Anterior cingulate cortex (tissue), 58 donors: ENCODE data around the gene GRIK4.
A peak's percentile ranks its signal among the peaks of the same experiment; 100 is the strongest.

ENCODE experiments used
- DNase-seq, 58 donors: peaks; one replicate each; lab custom pipeline; 2025; lab: John Stamatoyannopoulos, UW

Gene GRIK4

DNA sequence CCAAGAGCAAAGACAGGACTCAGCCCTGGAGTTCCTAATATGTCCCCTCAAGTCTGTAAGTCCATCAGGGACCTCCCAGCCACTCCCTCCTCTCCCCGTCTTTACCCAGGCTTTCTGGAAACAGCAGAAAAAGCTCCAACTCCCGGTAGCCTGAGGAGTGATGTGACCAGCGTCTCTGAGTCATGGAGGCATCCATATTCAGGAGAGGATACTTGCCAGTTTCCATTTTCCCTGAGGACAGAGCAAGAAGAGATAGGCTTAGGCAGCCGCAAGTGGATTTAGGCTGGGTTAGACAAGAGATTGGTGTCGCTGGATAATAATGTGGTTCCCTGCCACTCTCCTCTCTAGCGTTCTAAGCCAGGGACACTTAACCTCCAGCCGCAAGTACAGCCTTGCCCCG, 206.6 kb downstream of the GRIK4 start:
- DNase-seq: no peak

DNA sequence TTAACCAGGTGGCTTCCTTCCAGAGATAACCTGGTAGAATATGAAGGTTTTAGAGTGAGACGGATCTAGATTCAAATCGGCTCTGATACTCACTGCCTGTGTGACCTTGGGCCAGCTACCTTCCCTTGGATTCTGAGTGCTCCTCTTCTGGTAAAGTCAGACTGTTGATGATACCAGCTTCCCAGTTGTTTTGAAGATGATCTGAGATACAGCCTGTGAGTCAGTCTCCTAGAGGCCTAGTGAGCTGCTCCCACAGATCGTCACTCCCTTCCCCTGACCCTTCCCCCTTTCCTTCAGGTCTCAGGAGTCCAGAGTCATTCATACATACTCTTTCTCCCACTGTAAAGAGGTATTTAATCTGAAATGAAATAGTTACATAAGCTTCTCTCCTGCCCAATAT, 207.8 kb downstream of the GRIK4 start:
- no peak for DNase-seq

DNA sequence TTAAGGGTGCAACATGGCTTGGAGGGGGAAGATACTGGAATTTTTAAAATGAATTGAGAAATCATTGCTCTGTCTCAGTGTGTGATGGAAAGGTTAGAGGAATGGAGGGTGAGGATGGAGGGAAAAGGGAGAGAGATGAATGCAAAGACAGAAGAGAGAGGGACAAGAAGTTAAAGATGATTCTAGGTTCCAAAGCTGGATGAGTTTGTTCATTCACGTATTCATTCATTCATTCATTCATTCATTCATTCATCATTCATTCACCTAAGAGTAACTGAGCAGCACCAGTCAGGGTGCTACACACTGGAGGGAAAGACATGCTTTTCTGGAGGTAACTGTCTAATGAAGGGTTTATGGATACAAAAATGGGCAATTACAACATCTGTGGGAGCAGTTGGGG, 209.2 kb downstream of the GRIK4 start:
- DNase-seq: no peak

DNA sequence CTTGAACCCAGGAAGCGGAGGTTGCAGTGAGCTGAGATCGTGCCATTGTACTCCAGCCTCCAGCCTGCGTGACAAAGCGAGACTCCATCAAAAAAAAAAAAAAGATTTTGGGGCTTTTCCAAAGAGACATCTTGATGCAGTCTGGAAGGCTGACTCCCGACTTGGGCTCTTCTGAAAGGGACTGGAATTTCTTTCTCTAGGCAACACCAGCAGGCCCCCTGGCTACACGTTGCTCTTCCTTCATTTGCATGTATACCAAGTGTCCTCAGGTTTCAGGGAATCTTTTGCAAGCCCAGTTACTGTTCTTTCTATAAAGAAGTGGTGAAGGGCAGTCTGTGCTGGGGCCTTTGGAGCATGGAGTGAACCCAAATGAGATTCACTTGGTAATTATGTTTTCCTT, 211.0 kb downstream of the GRIK4 start:
- DNase-seq: no peak

DNA sequence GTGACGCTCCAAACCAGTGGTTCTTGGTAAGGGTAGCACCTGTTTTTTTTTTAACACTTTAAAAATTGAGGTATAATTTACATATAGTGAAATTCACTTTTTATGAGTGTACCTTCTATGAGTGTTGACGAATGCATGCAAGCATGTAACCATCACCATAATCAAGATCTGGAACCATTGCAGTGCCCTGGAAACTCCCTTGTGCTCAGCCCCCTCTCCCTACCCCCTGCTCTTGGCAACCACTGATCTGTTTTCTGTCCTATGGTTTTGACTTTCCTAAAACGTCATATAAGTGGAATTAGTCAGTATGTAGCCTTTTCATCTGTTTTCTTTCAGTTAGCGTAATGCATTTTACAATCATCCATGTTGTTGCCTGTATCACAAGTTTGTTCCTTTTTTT, 212.2 kb downstream of the GRIK4 start:
- no peak for DNase-seq

DNA sequence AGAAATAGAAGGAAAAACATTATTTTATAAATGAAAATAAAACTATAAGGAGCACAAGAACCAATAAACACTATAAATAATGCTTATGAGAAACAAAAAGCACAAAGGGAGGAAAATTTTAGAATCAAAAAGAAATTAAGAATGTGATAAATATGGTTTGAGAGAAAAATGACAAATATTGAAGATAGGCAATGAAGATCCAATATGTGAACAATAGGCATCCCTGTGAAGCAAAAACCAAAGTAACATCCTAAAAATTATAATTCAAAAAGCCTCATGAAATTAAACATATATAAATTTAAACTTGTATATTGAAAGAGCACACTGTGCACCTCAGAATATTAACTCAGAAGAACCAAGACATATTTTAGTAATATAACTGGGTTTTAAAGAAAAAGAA, 216.2 kb downstream of the GRIK4 start:
- no peak for DNase-seq

DNA sequence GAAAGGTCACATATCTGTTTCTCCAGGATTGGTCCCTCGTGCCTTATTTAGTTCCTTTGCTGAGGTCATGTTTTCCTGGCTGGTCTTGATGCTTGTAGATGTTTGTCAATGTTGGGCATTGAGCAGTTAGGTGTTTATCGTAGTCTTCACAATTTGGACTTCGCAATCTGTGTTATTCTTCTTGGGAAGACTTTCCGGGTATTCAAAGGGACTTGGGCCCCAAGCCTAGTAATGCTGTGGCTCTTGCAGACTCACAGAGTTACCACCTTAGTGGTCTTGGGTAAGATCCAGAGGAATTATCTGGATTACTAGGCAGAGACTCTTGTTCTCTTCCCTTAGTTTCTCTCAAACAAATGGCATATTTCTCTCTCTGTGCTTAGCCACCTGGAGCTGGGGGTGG, 223.5 kb downstream of the GRIK4 start:
- no peak for DNase-seq

DNA sequence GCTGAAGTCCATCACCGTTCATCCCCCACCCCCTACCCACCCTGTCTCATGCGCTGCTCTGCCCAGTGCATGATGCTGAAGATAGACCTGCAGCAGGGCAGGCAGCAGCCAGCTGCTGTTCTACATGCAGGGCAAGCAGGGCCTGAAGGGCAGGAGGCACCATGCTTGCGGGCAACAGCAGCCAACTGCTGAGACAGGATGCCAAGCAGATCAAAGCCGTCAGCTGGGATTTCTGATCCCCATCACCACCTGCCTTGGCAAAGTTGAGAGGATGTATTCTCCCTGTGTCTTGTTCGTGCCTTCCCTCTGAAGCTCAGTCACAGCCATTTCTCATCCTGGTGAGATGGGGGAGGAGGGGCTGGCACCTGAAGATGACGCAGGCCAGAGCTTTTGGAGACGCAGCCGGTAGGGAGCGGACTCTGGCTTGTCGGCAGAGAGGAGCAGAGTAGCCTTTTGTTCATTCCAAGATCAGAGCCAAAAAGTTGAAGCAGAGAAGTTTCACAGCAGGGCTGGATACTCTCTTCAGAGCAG, 227.0 kb downstream of the GRIK4 start:
- DNase-seq: peak in 2 of 58 donors; percentile 9 to 14

DNA sequence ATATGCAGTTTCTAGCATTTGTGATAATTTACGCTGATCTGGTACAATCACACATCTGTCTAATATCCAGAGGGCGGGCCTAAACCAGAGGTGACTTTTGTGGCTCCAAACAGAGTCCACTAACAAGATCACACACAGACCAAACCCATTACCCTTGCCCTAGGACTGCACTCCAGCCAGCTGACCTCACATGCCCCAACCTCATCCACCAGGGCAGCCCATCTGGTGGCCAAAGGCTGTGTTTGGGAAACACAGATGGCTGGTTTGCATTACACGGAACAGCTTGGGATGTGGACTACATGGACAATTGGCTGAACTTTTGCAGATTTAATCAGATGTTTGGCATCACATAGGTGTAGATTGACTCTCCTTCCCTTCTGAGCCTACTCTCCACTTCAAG, 228.2 kb downstream of the GRIK4 start:
- DNase-seq: no peak

DNA sequence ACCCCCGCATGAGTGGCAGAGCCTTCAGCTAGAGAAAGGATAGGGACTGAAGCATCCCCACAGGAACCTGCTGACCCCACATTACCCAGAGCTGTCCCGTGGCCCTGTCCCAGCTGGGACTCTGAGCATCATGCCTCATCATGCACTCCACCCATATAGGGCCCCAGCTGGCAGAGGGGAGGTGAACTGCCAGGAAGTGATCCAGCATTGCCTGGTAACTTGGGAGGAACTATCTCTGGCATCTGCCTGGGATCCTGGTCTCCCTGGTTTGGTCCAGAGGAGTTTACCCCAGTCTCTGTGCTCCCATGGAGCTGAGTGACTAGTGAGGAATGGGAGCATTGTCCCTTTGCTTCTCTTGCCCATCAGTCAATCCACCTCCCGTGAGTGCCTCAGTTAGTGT, 228.8 kb downstream of the GRIK4 start:
- DNase-seq: no peak

DNA sequence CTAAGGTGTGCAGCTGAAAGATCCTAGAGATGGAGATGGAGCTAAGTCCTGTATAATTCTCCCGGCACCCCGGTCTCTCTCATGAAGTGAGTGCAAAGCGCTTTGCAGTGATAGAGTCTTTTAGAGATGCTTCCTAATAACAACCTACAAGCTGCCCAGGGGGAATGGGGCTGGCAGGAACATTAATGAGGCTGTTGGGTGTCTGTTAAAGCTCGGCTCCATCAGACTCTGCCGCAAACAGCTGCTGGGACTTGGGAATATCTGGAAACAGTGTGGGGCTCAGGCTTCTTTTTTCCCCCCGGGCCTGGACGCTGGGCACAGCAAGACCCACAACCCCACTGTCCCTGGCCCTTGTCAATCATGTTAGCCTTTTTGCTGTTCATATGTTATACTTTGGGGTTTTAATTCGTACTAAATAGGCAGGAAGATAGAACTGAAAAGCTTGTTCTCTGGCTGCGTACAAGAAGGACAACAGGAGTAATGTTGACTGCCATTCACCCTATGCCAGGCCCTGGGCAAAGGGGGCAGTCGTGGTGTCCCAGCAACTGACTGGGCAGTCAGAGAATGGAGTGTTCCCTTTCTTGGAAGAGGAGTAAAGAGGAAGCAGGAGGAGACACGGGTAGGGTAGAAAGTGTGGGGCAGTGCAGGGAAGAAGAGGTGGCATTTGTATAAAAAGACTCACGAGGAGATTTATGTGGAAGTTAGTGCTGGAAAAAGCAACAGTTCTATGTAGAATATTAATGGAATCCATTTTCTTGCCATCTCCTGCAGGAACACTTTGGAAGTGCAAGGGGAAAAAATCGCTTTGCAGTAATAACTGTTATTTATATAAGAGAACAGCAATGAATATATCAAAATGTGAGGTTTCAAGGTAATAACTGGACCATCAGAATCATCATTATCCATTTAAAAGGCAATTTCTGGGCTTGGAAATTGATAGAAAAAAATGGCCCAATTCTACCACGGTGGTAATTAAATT, 232.8 kb downstream of the GRIK4 start:
- DNase-seq: peak in 22 of 58 donors; percentile 5 to 70 (median 33)

DNA sequence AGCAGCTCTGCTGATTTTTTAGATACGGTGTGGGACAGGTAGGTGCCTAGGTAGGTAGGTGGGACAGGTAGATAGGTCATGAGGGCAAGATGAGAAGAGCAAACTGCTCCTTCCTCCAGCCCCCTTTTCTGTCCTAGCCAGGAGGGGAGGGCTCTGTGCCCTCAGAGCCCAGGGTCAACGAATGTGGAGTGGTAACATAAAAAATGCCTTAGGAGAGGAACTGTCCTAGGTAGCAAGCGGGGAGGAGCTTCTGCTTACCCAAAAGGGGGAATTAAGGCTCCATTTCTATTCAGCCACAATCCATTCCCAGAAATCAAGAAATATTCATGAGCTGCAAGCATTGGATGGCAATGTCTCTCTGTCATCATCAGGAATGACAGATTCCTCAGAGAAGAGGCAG, 234.8 kb downstream of the GRIK4 start:
- DNase-seq: no peak

DNA sequence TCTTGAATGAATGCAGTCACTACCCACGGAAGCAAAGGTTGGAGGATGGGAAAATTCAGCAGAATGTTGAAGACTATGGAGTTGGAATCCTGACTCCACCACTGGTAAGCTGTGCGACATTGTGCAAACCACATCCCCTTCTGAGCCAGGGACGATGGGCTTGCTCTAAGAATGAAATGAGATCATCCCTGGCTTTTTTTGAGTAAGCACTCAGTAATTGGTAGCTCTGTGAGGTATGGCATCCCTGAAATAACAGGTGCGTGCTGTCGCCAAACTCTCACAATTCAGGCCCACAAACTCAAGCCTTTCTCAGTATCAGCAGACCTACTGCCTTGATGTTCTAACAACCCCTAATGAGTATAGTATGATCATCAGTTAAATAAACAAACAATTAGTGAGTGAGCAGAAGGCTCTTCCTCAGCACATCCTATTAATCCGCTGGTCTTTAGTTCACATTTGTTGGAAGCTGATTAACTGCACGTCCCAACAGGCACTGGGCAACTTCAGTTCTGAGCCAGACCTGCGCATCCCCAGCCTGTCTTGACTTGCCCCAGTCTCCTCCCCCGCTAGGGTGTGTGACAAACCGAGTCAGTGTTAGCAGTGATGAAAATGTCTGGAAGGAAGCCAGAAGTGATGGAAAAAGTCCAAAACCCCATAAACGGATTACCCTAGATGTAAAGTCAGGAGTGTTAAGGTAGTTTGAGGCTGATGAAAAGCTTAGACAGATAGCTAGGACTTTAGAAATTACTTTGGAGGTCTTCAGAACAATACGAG, 235.5 kb downstream of the GRIK4 start:
- peak in 1 of 58 donors; percentile 26 for DNase-seq

DNA sequence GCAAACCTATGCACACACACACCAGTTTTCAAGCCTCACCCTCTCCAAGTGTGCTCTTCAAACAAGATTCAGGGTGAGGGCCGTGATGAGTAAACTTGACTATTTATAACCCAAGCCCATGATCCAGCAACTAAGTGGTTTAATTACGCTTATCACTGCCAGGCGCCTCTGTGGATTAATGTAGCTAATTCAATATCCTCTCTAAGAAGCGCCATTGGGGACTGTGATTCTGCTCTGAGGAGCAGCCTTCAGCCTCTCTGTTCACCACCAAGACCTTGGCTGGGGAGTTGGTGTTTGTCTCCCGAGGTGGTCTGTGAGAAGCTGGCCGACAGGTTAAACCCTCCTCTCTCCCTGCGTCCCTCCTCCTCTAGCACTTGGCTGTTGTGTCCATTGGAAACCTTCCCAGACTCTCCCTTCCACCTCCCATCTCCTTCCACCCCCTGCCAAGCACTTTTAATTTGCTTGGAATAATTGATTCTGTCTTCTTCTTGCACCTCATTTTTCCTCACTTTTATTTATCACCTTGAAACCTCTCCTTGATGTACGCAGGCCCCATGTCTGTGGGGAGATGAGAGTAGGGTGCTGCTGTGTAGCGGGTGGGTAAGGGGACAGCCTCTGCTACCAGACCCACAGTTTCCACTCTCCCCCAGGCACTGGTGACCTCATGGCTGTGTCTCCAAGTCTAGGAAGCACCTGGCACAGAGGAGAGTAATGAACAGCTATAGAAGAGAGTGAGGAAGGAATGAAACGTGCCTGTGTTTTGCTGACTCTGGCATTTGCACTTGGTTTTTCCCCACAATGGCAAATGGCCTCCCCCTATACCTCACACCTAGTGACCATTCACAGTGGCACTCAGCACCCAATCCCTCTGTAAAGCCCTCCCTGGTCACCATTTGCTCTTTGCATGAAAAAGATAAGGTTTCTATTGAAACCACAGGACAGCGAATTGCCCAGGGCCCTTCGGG, 236.6 kb downstream of the GRIK4 start:
- DNase-seq: no peak

DNA sequence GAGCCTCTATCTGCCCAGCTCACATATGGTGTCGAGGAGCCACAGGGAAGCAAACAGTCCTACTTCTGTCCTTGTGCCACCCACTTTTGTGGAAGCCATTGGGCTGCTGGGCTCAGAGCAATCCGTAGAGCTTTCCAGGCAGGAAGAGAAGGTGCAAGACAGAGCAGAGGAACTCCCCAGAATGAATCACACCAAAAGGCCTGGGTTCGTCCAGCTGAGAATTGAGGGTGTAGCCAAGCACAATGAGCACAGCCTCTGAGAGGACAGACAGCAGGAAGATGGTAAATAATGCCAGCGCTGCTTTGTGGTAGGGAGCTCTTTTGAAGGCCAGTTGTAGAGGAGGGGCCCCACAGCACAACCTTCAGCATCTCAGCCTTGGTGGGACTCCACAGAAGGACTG, 237.8 kb downstream of the GRIK4 start:
- DNase-seq: no peak

DNA sequence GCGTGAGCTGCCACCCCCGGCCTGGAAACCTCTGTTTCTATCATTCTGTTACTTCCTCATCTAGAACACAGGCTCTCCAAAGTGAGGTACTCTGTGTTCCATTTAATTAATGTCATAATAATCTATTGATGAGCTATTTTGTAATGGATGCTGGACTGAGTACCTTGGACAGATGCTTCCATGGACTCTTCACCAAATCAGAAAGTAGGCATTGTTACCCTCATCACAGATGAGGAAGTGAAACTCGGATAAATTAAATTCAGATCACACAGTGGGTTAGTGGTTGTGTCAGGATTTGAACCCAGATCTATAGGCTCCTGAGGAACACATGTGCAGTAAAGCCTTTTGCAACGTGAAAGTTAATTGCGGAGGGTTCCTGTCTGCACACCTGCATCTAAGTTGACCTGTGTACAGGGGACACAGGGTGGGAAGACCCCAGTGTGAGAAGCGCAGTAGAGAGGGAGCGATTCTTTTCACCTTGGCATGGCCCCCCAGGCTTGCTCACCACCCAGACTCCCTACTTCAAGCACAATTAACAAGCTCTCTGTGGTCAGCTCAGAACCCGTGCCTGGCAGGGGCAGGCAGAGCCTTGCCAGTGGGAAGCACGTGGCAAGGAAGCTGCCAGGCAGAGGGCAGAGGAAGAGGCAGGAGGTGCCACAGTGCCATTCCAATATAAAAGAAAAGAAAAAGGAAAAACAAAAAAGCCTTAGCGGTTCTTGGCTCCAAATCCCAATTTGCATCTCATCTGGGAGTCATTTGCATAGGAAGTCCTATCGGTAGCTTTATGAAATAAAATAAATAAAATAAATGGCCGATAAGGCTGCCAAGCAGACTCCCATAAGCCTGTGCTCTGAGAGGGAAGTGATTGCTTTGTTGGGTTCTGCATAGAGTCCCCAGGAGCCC, 239.3 kb downstream of the GRIK4 start:
- peak in 38 of 58 donors; percentile 14 to 79 (median 36) for DNase-seq

DNA sequence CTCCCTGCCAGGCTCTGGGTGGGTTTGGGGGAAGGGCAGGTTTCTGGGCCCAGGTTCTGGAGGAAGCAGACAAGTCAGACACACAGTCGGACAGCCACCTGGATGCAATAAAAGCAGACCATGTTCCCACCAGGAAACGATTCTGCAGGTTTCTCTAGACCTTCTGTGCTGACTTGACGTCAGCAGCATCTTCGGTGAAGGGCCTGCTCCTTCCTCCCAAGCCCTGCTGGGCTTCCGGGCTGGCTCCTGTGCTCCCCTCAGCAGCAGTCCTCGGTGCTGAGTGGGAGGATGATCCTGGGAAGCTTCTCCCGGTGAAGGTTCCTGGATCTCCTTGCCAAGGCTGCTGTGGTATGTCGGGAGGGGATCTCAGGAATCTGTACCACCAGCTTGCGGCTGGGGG, 240.0 kb downstream of the GRIK4 start:
- peak in 12 of 58 donors; percentile 20 to 79 (median 49) for DNase-seq

DNA sequence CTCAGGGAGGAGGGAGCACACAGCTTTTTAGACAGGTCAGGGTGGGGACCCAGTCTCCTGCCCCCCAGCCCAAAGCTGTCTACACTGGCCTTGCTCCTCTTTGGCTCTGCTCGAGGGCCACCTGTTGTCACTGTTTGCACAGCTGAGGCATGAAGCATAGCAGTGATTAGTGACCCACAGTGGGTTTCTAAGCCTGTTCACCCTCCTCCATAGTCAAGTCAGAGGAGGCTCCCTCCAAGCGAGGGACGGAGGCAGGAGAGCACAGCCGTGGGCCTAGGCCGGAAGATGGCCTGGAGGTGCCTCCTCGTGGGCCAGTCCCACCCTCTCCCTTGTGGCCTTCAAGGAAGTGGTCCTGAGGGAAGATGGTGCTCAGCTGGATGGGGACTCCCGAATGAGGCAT, 241.1 kb downstream of the GRIK4 start:
- DNase-seq: no peak

DNA sequence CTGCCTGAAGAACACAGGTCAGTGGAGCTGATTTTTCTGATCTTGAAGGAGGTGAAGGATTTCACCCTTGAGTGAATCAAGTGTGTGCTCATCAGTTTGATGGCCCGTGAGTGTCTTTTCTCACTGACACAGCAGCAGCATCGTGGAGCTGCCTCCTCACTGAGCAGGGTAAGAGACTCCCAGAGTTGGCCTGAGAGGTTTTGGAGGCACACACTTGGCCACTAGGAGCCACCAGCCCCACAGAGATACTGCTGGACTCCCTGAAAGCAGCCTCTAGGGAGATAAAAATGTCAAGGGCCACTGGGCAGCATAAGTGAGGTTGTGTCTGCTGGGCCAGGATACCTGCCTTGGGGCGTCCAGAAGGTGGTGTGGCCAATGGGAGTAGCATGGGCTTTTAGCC, 245.4 kb downstream of the GRIK4 start:
- DNase-seq: no peak
